Suprapubic skin (tissue), 4 donors: ENCODE results near the gene GPR139.

Experiments used
- CTCF ChIP-seq, 2 donors: fragments of 200-600 bp in 1 of 2; fragments of 450-650 bp in 1 of 2; sonication (generic) in 1 of 2; IDR thresholded peaks; one replicate each; pipeline ENCODE4 v1.5.1; 2016 to 2019; ENCODE audit warnings: antibody characterized with exemption in 2 of 2, mild to moderate bottlenecking in 1 of 2, moderate library complexity in 1 of 2
- POLR2A ChIP-seq, 2 donors: fragments of 450-650 bp; IDR thresholded peaks; one replicate each; pipeline ENCODE4 v1.6.1; 2017; ENCODE audit warnings: antibody characterized with exemption in 2 of 2, mild to moderate bottlenecking in 2 of 2, moderate library complexity in 2 of 2
- POLR2AphosphoS5 ChIP-seq, 3 donors: sonication (generic); formaldehyde crosslinking; IDR thresholded peaks; one replicate each; pipeline ENCODE4 v1.6.1; 2017; ENCODE audit warnings: antibody characterized with exemption in 3 of 3

GRCh38 chr16:20016234-20016633, 57.5 kb downstream of the GPR139 start:
- TF ChIP-seq CTCF (IDR thresholded peaks at IDR 0.05) (no peak), POLR2AphosphoS5 (IDR thresholded peaks at IDR 0.05) (no peak), POLR2A (IDR thresholded peaks at IDR 0.05) (no peak)
